ENCODE measurements around the gene TCEA2.

GRCh38 chr20:64077876-64078551, 15.0 kb downstream of the TCEA2 start:
- TF ChIP-seq CTCF (conservative IDR thresholded peaks at IDR 0.05; ENCODE audit: low read length) (no peak), EZH2phosphoT487 (IDR thresholded peaks at IDR 0.05; ENCODE audit: borderline replicate concordance) (no peak)
